NOMO-1 (cell line): ENCODE measurements around the gene ANKRD17.
"Not testable (repeated sequence)": the region's sequence is repeated elsewhere in the genome, so short reads cannot be mapped to it uniquely, and the experiment has no call there.

Experiments
- DNase-seq, 2 experiments: peaks; one replicate each; lab custom pipeline; 2025; ENCODE audit not compliant: unreplicated experiment in 2 of 2; lab: John Stamatoyannopoulos, UW

Gene ANKRD17

DNA sequence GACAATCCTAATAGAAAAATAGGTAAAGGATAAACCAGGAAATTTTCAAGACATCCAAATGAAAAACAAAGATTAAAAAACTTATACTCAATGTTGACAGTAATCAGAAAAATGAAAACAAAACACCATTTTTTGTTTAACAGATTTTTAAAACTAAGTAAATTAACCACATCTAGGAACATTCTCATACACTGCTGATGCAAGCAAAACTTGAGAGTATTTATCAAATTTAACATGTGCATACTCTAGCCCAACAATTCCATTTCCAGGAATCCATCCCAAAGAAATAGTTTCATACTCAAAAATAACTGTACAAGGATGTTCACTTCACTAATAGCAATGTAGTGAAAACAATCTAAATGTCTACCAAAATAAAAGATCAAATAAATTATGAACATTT, 11.5 kb downstream of the ANKRD17 start:
- DNase-seq = no peak

DNA sequence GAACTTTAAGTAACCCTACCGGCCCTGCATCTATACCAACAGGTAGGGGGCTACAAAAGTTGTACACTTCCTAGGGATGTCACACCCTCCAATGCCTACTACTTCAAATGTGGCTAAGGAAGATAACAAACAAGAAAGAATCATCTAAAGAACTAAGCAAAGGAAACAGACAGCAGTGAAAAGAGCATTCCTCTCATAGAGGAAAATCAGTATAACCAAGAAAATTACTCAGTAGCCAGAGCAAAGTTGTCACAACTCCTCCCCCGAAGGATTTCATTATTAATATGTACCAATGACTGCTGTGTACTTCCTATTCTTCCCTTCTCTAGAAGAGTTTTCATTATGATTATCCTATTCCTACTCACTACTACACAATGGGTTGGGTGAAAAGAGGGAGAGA, 12.6 kb downstream of the ANKRD17 start:
- DNase-seq = no peak

DNA sequence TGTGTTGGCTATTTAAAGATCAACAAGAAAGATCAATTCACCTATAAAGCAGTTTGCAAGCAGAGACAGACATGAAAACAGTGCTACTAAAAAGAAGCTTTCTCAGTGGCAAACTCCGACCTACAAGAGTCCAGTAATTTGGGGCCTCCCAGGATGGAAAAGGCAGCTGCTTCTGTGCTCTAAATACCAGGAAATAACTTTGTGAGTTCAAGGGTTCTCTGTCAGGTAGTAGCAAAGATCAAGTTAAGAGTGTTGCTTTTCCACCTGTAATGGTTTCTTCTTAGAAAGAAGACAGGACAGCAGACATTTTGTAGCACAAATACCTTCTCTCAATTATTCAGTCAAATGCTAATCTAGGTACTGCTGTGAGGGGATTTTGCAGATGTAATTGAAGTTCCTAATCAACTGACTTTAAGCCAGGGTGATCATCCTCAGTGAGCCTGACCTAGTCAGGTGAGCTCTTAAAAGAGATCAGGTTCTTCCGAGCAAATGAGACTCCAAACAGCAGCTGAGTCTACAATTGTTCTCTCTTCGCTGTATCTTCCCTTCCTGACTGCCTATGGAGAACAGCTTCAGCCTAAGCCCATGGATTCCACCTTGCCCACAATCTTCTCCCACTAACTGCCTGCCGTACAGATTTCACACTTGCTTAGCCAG, 13.5 kb downstream of the ANKRD17 start:
- DNase-seq = no peak

DNA sequence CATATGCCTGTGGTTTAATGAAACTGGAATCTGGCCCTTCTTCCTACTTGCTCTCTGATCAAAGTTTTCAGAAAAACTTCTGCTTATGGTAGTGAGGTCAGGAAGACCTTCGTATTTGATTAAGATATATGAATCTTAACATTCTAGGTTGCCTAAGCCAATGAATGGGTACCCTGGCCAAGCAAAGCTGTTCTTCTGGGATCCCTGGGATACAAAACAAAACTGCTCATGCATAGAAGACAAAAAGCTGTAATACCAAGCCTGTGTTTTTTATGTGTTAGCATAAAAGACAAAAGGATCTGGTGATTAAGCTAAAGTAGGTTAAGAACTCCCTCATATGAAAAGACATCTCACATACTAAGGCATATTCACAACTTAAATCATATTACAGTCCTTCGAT, 21.6 kb downstream of the ANKRD17 start:
- no peak for DNase-seq

DNA sequence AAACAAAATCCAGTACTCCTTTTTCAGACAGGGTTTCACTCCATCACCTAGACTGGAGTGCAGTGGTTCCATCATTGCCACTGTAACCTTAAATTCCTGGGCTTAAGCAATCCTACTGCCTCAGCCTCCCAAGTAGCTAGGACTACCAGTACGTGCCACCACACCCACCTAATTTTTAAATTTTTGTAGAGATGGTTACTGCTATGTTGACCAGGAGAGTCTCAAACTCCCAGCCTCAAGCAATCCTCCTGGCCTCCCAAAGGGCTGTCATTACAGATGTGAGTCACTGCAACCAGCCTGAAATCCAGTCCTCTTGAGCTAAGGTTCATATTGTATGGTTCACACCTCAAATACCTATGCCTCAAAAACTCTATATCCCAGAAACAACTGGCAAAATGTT, 22.4 kb downstream of the ANKRD17 start:
- DNase-seq = no peak

DNA sequence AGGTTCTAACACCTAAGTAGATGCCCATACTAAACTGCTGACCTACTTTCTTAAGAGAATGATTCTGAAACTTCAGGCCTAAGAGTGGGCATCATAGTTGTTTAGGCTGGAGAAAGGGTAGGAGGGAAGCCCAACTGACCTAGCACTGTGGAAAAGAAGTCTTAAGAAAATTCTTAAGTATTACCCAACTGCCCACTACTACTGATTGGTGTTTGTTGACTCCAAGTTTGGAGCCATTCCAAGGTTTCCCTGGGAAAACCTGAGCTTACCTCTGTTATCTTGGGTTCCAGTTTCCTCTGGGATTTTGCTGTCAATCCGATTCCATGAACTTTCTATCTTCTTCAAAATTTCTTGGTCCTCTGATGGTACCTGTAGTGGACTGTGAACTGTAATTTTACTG, 23.9 kb downstream of the ANKRD17 start:
- DNase-seq = no peak

DNA sequence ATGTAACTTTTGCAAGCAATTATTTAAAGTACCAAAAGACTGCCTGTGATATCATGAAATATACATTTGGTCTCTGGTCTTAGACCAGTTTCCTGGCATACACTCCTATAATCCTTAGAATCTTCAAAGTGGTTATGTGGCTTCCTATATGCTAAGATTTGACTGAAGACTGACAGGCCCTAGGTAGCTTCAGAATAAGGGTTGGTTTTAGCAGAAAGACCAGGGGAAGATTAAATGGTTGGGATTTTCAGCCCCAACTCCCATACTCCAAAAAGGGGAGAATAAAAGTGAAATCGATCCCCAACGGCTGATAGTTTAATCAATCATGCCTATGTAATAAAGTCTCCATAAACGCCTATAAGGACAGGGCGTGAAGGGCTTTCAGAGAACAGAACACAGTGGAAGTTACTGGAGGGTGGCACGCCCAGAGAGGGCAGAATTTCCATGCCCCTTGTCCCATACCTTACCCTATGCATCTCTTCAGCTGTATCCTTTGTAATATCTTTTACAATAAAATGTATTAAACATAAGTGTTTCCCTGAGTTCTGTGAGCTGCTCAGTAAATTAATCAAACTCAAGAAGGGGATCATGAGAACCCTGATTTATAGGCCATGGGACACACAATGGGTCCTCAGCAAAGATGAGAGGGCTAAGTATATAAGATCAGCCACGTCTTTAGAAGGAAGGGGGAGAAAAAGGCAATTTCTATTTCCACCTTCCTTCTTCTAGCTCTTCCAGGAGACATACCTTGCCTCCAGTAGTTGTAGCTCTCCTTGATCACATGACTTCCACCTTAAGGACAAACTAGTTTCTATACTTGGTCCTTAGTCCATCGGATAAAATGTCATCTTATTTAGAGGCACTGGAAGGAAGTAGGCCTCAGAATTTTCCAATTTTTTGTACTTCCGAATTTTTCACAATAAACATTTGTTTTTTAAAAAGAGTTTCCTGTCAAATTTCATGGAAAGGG, 26.8 kb downstream of the ANKRD17 start:
- DNase-seq = no peak

DNA sequence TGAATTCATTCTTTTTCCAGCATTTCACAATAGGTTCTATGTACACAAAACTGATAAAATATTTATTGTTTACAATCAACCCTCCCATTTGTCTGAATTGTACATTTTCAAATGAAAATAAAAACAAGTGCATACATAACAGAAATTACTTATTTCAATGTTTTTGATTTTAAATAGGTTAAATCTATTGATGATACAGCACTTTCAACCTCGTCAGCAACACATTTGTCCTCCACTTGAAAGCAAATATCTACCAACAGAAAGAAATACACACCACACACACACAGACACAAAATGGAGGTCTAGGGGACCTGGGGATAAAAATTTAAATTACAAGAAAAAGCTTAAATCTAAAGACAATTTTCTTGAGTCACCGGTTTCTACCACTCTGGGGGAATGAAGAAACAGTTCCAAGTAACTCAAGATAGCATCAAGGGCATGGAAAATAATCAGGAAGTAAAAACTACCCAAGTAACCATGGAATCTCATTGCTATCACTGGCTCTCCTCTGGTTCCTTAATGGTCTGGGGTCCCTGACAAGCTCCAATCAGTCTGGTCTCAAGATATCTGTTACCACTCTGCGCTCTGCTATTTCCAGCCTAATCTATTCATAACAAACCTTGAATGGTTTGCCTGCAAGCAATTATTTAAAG, 27.6 kb downstream of the ANKRD17 start:
- no peak for DNase-seq

DNA sequence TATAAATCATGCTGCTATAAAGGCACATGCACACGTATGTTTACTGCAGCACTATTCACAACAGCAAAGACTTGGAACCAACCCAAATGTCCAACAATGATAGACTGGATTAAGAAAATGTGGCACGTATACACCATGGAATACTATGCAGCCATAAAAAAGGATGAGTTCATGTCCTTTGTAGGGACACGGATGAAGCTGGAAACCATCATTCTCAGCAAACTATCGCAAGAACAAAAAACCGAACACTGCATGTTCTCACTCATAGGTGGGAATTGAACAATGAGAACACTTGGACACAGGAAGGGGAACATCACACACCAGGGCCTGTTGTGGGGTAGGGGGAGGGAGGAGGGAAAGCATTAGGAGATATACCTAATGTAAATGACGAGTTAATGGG, 29.8 kb downstream of the ANKRD17 start:
- not testable (repeated sequence) for DNase-seq

DNA sequence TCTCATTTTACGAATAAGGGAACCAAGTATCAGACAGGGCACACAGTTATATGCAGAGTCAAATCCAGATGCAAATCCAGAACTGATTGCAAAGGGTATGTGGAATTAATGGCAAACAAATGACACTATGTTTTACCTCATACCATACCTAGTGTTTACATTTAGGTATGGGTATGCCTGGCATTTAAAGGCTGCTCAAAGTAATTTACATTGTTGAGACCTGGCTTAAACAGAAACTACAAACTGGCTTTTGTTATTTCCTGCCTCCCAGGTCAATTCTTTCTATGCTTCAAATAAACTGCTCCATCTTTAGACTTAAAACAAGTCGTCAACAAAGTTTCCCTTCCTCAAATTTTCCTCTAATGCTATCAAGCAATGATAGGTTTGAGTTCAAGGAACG, 33.7 kb downstream of the ANKRD17 start:
- DNase-seq = no peak

DNA sequence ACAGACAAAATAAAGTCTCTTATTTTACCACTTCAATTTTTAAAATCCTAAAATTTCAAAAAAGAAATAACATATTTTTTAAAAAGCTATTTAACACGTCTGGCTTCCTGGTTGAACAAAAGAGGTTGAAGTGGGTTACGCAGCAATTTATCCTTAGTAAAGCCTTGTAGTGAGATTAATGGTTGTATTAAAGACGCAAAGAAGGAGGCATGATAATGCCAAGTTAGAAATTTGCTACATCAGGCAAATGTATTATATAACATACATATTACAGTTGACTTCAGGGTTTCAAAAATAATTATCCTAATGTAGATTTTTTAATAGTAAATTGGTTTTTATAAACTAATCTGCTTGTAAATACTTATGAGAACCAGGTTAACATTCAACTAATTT, 35.3 kb downstream of the ANKRD17 start:
- DNase-seq = no peak

DNA sequence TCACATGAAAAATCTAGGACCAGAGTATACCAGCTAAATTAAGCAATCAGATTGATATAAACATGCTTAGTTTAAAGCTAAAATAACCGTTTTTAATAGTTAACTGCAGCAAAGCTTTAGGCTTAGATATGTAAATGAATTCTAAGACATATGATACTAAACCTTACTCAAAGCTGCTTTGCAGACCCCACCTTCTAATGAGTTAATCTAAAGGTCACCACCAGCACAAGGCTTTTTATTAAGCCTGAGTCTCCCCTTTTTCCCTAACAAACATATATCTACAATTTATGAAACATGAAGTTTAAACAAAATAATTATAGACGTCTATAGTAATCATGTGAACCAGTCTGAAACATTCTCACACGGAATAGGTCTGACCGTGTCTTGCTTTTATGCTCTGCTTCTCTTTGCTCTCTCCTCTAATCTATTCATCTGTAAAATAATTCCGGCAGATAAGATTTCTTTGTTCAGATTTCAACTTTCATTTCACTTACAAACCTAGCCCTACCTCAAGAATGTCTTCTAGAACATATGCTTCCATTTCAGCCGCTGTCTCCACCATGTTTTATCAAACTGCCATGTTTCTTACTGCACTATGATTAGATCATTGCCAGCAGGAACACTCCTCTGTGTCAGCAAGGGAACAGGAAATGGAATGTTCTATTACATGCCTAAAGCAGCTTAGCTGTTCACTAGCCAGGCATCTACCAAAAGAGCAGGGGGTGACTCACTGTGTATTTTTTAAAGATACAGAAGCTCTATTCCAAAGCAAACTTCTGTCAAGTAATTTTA, 35.9 kb downstream of the ANKRD17 start:
- DNase-seq = peak; percentile 52 to 95

DNA sequence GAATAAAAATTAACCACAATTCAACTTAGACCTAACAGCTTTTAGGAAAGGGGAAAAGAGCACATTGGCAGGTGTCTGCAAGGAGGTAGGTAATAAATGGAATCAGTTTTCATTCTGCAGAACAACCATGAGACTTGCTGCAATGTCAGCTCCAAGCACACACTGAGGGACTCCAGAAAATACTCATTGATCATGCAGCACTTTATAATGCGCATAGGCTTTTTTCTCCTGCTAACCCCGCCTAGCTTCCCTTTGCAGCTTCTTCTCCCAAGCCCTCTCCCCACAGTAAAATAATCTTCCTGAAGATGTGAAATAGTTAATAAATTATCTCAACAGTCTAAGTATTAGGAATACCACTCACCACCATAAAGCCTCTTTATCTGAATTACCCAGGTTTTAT, 36.9 kb downstream of the ANKRD17 start:
- DNase-seq = no peak

DNA sequence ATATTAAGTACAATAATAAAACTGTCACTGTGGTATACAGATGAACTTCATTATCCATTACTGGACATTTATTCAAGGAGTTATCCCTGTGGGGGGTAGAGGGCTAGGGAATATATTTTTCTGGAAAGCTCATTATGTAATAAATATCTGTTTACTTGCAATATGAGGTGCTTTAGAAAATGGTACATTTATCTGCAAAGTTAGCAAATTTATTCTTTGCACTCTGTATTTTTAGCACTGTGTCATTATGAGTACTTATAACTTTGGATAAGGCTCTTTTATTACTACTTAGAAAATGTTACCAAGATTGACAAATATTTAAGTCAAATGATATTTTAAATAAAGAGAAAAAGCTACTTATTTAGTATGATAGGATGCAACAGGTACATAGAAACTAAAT, 37.8 kb downstream of the ANKRD17 start:
- DNase-seq = no peak

DNA sequence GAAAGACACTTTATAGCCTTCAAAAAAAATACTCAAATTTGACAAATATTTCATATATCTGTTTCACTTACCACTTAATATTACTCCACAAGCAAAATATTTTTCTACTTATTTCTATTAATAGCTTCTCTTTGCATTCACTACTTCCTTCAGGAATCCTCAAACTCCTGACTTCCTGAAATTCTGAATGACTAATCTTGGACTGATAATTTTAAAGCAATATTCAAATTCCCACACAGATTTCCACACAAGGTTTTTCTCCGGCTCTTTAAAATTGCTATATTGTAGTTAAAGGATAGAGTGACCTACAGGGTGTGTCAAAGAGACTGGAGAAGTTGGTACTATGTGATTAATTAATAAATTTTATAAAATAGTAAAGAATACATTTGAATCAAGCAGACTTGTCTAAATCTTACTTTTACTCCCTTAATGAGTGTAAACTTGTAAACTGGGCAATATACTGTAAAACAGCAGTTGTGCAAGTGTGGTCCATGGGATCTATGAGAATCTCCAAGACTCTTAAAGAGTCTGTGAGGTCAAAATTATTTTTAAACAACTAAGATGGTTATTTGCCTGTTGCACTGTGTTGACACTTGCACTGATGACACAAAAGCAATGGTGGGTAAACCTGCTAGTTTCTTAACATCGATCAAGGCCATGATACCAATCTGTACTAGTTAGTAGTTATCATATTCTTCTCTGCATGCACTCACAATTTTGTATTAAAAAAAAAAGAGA, 44.5 kb downstream of the ANKRD17 start:
- no peak for DNase-seq

DNA sequence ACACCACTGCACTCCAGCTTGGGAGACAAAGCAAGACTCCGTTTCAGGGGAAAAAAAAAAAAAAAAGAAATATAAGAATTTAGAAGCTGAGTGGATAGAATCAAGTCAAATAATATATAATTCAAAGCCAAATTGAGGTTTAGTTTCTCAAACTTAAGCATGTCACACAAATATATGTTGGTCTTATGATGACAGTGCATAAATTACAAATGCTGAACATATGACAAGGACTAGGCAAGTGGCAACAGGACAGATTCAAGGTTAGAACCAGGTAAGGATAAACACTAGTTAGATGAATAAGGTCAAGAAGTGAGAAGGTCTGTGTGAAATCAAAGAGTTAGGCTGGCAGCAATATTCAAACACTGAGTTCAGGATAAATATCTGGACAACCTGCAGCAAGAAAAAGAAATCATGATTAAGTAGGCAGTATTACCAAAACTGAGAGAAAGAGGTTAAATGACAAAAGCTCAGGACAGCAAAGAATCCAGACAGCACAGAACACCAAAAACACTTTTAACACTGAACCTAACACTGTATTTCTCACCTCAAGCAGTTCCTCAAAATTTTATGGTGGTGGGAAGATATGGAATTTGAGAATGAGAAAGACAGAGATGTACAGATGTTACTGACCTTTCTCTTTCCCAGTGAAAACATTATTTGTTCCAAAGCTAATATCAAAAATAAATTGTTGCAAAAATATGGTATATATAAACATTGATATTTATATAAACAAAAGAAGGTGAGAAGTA, 45.4 kb downstream of the ANKRD17 start:
- no peak for DNase-seq

DNA sequence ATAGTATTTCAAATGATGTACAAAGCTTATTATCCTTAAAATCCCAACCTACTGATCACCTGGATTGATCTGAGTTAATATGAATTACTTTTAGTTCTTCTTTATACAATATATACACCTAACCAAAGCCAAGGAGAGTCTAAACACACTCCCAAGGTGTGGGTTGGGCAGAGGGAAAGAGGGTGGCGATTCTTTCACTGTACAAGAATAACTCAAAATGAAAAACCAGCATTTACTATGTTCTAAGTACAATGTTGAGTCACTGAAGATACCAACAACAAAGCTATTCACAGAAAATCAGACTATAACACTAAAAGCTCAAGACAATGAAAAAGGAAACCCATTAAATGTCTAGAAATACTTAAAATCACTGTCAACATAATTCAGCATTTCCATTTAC, 46.6 kb downstream of the ANKRD17 start:
- DNase-seq = no peak

DNA sequence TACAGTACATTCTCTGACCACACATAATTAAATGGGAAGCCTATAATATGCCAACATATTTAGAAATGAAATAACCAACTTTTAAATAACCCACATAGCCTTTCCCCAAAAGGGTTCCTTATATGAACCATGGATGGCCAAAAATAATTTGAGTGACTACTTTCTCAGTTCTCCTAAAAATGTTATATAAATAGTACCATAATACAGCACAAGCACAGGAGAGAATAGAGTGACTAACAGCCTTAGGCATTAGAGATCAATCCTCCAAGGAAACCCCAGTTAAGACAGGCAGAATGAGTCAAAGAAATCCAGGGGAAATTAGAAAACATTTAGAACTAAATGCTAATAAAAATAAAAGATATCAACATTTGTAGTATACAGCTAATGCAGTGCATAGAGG, 50.2 kb downstream of the ANKRD17 start:
- DNase-seq = no peak

DNA sequence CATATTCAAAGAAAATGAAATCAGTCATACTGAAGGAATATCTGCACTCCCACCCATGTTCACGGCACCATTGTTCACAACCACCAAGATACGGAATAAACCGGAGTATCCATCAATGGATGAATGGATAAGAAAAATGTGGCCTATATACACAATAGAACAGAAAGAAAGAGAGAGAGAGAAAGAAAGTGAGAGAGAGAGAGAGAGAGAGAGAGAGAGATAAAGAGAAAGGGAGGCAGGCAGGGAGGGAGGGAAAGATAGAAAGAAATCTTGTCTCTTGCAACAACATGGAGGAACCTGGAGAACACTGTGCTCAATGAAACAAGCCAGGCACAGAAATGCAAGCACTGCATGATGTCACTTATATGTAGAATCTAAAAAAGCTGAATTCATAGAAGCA, 52.4 kb downstream of the ANKRD17 start:
- no peak for DNase-seq

DNA sequence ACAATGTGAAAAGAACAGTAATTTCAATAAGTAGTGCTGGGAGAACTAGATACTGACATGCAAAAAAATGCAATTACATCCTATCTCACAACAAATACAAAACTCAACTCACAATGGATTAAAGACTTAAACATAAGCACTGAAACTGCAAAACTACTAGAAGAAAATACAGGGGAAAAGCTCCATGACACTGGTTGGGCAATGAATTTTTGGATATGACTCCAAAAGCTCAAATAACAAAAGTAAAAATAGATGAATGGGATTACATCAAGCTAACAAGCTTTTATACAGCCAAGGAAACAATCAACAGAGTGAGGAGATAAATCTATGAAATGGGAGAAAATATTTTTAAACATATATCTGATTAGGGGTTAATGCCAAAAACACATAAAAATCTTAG, 53.1 kb downstream of the ANKRD17 start:
- DNase-seq = no peak
